ENCODE measurements around the gene ANKRD49. TPM values are rescaled to one million over a fixed set of nuclear protein-coding genes. Genes with fewer than 3 reads are reported as not detected.
"Not testable (repeated sequence)": the region's sequence is repeated elsewhere in the genome, so short reads cannot be mapped to it uniquely, and the experiment has no call there.

The ANKRD49 gene
- total and polyA plus RNA-seq, 2 of the 4 experiments (the other 2 are of a cell fraction), result 7.2 to 10.4 TPM

- ATAC-seq (ENCODE audit: low read depth); POLR2A ChIA-PET (ENCODE audit: unreplicated experiment); H3K9me3 ChIP-seq (ENCODE audit: control insufficient read depth, insufficient read depth, low read length); H3K36me3 ChIP-seq (ENCODE audit: control insufficient read depth, insufficient read depth, low read length); H3K4ac ChIP-seq (ENCODE audit: low read depth, low read length); H3K23ac ChIP-seq (ENCODE audit: low read depth, low read length); H2BK120ac ChIP-seq (ENCODE audit: low read depth, low read length); H3K27ac ChIP-seq (ENCODE audit: insufficient read depth, low read length); H3K4me2 ChIP-seq (ENCODE audit: low read depth, low read length); H3K18ac ChIP-seq (ENCODE audit: low read depth, low read length); DNase-seq; H4K8ac ChIP-seq (ENCODE audit: low read depth in 2 of 2, low read length in 2 of 2); dilution Hi-C loops (cut with HindIII; ENCODE audit: low sequenced_read_pairs, unreplicated experiment); H4K91ac ChIP-seq (ENCODE audit: insufficient read depth, low read depth, low read length); H4K5ac ChIP-seq (ENCODE audit: low read depth, low read length); H3K27me3 ChIP-seq (ENCODE audit: control insufficient read depth, insufficient read depth, low read length); H2AK9ac ChIP-seq (replicated peaks; ENCODE audit: low read depth, low read length, poor library complexity); BruUV-seq (replicated peaks); H3K9ac ChIP-seq (ENCODE audit: low read depth, low read length); H3K79me1 ChIP-seq (ENCODE audit: low read depth in 1 of 2, low read length in 2 of 2); H3K14ac ChIP-seq (replicated peaks; ENCODE audit: low read depth, low read length); H2BK20ac ChIP-seq (ENCODE audit: low read depth, low read length); H4K20me1 ChIP-seq (ENCODE audit: insufficient read depth, low read length); H2AFZ ChIP-seq (replicated peaks; ENCODE audit: low read length, poor library complexity); H3K9me1 ChIP-seq (ENCODE audit: insufficient read depth, low read length); H2AK5ac ChIP-seq (ENCODE audit: low read depth, low read length); H2BK15ac ChIP-seq (ENCODE audit: low read depth, low read length); H3K56ac ChIP-seq (ENCODE audit: extremely low read depth, insufficient read depth, low read length); H3K4me1 ChIP-seq (ENCODE audit: control insufficient read depth, insufficient read depth, low read length); H2BK5ac ChIP-seq (ENCODE audit: low read depth, low read length, poor library complexity, severe bottlenecking); H3K4me3 ChIP-seq (ENCODE audit: insufficient read depth, low read depth, low read length): not testable (repeated sequence)
- WGBS, 2 experiments (ENCODE audit: extremely low coverage in 2 of 2, insufficient read length in 1 of 2), result no CpG with 5 or more reads among the region's 5 CpGs
- in situ Hi-C loops (cut with MboI; ENCODE audit: low sequenced_read_pairs), result loop anchor here (10.0 kb wide), 1 partner anchor 612 kb away; no protein-coding TSS in a partner anchor
- CTCF ChIA-PET, result interaction anchor here (0.9 to 1.5 kb wide), 2 partner anchors 585 to 611 kb away, joined by 3 to 5 read pairs; no protein-coding TSS in a partner anchor
- intact Hi-C loops (cut with micrococcal nuclease), result loop anchor here (2.0 to 5.0 kb wide), 2 partner anchors 586 to 1274 kb away; no protein-coding TSS in a partner anchor
Measured at GRCh38 chr11:94506513-94506912, 12.7 kb downstream of the ANKRD49 start.

Measured in IMR-90 (cell line).